Measurements from ENCODE around the gene SIGLEC5.

The SIGLEC5 gene

GRCh38 chr19:51632126-51632525 lies 1.9 kb upstream of the SIGLEC5 start:
- no peaks in the 10 kb centered on the region for H3K4me1 ChIP-seq (ENCODE audit: insufficient read depth, low read length, poor library complexity, severe bottlenecking)
- no peak overlapping the region for H3K4me3 ChIP-seq (ENCODE audit: low read length, poor library complexity, severe bottlenecking)
- TF ChIP-seq CTCF (conservative IDR thresholded peaks at IDR 0.05; ENCODE audit: low read length) (no peak), EZH2phosphoT487 (IDR thresholded peaks at IDR 0.05; ENCODE audit: borderline replicate concordance) (no peak)

DNA sequence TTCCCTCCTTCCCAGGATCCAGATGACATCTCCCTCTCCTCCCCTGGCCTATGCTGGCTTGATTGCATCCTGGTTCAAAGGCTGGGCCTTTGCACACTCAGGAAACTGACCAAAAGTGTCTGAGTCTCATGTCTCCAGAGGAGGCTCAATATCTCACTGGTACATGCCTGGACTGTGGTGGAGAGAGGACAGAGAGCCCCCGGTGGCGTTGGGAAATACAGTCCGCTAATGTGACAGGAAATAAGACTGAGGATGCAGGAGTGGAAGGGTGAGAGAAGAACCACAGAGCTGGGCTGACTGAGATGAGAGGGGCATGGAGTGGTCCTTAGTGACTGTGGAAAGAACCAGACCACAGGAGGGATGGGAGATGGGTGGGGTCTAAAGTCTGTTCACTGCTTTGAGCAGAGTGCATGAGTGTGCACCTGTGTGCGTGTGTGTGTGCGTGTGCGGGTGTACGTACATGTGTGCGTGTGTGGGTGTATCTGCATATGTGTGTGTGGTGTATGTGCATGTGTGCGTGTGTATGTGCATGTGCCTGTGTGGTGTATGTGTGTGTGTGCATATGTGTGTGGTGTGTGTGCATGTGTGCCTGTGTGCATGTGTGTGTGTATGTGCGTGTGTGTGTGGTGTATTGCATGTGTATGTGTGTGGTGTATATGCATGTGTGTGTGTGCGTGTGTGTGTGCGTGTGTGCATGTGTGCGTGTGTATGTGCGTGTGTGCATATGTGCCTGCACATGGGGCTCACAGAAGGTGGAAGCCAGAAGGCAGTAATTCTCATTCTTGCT lies 1.9 kb downstream of the SIGLEC5 start:
- Histone ChIP-seq H3F3A (ENCODE audit: low read depth) (no peaks in the 10 kb centered on the region), H3K27me3 (ENCODE audit: insufficient read depth, low read length, poor library complexity, severe bottlenecking) (no peaks in the 10 kb centered on the region), H3K4me1 (ENCODE audit: insufficient read depth, low read length, poor library complexity, severe bottlenecking) (no peaks in the 10 kb centered on the region), H3K4me3 (ENCODE audit: low read length, poor library complexity, severe bottlenecking) (no peak overlapping the region), H3K4me2 (ENCODE audit: low read depth, low read length, poor library complexity, severe bottlenecking) (no peak overlapping the region), H4K20me1 (ENCODE audit: insufficient read depth, low read length, poor library complexity, severe bottlenecking) (no peaks in the 10 kb centered on the region), H3K9me3 (ENCODE audit: insufficient read depth, low read depth, low read length) (no peaks in the 10 kb centered on the region), H3K36me3 (ENCODE audit: insufficient read depth, low read length) (no peaks in the 10 kb centered on the region), H3K79me2 (ENCODE audit: insufficient read depth, low read length) (no peaks in the 10 kb centered on the region), H3K9me2 (replicated peaks; ENCODE audit: low read depth, low read length) (no peaks in the 10 kb centered on the region), H3K9ac (ENCODE audit: low read depth, low read length, poor library complexity, severe bottlenecking) (no peak overlapping the region), H2AFZ (ENCODE audit: low read length) (no peak overlapping the region)
- no peak for TF ChIP-seq EZH2phosphoT487 (IDR thresholded peaks at IDR 0.05; ENCODE audit: borderline replicate concordance)
- no peak for TF ChIP-seq CTCF (conservative IDR thresholded peaks at IDR 0.05; ENCODE audit: low read length)

More at GRCh38 chr19:51632126-51632525, 1.9 kb upstream of the SIGLEC5 start:
- Histone ChIP-seq H3K79me2 (ENCODE audit: insufficient read depth, low read length) (no peaks in the 10 kb centered on the region), H3K4me2 (ENCODE audit: low read depth, low read length, poor library complexity, severe bottlenecking) (no peak overlapping the region), H2AFZ (ENCODE audit: low read length) (no peak overlapping the region), H3F3A (ENCODE audit: low read depth) (no peaks in the 10 kb centered on the region), H3K9ac (ENCODE audit: low read depth, low read length, poor library complexity, severe bottlenecking) (no peak overlapping the region), H3K9me3 (ENCODE audit: insufficient read depth, low read depth, low read length) (no peaks in the 10 kb centered on the region), H3K27me3 (ENCODE audit: insufficient read depth, low read length, poor library complexity, severe bottlenecking) (no peaks in the 10 kb centered on the region), H3K36me3 (ENCODE audit: insufficient read depth, low read length) (no peaks in the 10 kb centered on the region), H3K9me2 (replicated peaks; ENCODE audit: low read depth, low read length) (no peaks in the 10 kb centered on the region), H4K20me1 (ENCODE audit: insufficient read depth, low read length, poor library complexity, severe bottlenecking) (no peaks in the 10 kb centered on the region)

GRCh38 chr19:51627491-51628138 lies 2.6 kb downstream of the SIGLEC5 start:
- H4K20me1 ChIP-seq (ENCODE audit: insufficient read depth, low read length, poor library complexity, severe bottlenecking) = no peaks in the 10 kb centered on the region
- no peaks in the 10 kb centered on the region for H3F3A ChIP-seq (ENCODE audit: low read depth)
- H3K27me3 ChIP-seq (ENCODE audit: insufficient read depth, low read length, poor library complexity, severe bottlenecking) = no peaks in the 10 kb centered on the region
- TF ChIP-seq CTCF (conservative IDR thresholded peaks at IDR 0.05; ENCODE audit: low read length) (no peak), EZH2phosphoT487 (IDR thresholded peaks at IDR 0.05; ENCODE audit: borderline replicate concordance) (no peak)
- no peak overlapping the region for H3K4me3 ChIP-seq (ENCODE audit: low read length, poor library complexity, severe bottlenecking)
- no peak overlapping the region for H3K9ac ChIP-seq (ENCODE audit: low read depth, low read length, poor library complexity, severe bottlenecking)
- no peaks in the 10 kb centered on the region for H3K79me2 ChIP-seq (ENCODE audit: insufficient read depth, low read length)
- no peak overlapping the region for H2AFZ ChIP-seq (ENCODE audit: low read length)
- H3K9me3 ChIP-seq (ENCODE audit: insufficient read depth, low read depth, low read length) = no peaks in the 10 kb centered on the region
- no peaks in the 10 kb centered on the region for H3K9me2 ChIP-seq (replicated peaks; ENCODE audit: low read depth, low read length)
- H3K4me2 ChIP-seq (ENCODE audit: low read depth, low read length, poor library complexity, severe bottlenecking) = no peak overlapping the region
- H3K4me1 ChIP-seq (ENCODE audit: insufficient read depth, low read length, poor library complexity, severe bottlenecking) = no peaks in the 10 kb centered on the region
- no peaks in the 10 kb centered on the region for H3K36me3 ChIP-seq (ENCODE audit: insufficient read depth, low read length)

All from Loucy (cell line).